HG02970 (cell line): ENCODE results near the gene DNAJA3.
"Not testable (repeated sequence)": the region's sequence is repeated elsewhere in the genome, so short reads cannot be mapped to it uniquely, and the experiment has no call there.

ENCODE experiments used
- ATAC-seq: cut with Tn5 transposase; IDR thresholded peaks from one replicate; pipeline ENCODE4 v1.9.1; 2021; ENCODE audit warnings: mild to moderate bottlenecking, moderate library complexity, moderate number of reproducible peaks; ENCODE audit not compliant: unreplicated experiment, low FRiP score

Gene DNAJA3

GRCh38 chr16:4386951-4387565 lies 38.6 kb upstream of the DNAJA3 start:
- no peak for ATAC-seq

DNA sequence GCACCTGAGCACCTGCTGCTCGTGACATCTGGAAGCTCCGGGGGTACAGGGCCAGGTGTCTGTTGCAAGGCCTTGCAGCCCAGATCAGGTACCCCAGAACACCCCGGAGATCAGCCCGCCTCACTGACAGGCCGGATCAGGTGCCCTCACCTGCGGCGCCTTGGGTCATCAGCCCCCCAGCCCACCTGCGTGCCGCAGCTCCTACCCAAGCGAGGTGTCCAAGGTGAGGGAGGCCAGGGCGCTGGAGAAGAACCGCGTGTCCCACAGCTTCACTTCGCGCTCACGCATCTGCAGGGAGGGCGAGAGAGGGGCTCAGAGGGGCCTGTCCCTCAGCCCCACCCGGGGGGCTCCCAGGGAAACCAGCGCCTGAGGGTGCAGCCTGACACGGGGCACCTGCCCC lies 37.9 kb upstream of the DNAJA3 start:
- ATAC-seq: no peak

- no peak for ATAC-seq
Observed at GRCh38 chr16:4388271-4389021, 37.2 kb upstream of the DNAJA3 start.

GRCh38 chr16:4389051-4389955 lies 36.4 kb upstream of the DNAJA3 start:
- no peak for ATAC-seq

DNA sequence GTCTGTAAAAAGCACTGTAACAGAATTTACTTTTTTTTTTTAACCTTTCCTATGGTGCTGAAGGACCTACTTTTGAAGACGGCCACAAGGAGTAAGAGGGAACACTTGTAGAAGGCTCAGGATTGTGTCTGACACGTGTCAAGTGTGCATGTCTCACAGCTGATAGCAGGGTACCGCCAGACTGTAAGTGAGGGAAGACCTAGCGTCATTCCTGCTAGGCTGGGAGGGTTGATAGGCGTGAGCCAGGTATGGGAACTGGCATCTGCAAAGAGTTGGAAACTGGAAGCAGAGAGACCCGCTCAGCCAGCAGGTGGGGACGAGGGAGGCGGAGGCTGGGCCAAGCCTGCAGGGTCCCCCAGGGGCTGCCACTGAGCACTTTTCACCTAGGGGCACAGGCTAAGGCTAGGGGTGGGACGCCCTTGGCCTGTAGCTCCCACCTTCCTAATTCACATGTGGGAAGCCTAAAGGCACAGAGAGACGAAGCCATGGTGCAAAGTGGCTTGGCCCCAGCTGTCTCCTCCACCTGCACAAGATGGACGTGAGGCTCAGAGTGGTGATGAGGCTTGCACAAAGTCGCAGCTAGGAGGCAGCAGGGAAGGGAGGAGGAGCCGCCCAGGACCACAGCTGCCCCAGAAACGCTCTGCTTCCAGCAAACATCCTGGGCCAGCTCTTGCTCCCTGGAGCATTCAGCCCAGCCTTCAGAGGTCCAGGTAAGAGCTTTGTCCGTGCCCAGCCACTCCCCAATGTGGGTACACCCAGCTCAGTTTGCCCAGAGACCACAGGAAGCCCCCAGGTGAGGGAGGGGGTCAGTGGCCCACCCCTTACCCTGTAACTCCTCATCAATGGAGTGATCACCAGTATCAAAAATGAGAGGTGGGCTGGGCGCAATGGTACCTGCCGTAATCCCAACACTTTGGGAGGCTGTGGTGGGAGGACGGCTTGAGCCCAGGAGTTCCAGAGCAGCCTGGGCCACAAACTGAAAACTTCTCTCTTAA lies 35.1 kb upstream of the DNAJA3 start:
- ATAC-seq: no peak

DNA sequence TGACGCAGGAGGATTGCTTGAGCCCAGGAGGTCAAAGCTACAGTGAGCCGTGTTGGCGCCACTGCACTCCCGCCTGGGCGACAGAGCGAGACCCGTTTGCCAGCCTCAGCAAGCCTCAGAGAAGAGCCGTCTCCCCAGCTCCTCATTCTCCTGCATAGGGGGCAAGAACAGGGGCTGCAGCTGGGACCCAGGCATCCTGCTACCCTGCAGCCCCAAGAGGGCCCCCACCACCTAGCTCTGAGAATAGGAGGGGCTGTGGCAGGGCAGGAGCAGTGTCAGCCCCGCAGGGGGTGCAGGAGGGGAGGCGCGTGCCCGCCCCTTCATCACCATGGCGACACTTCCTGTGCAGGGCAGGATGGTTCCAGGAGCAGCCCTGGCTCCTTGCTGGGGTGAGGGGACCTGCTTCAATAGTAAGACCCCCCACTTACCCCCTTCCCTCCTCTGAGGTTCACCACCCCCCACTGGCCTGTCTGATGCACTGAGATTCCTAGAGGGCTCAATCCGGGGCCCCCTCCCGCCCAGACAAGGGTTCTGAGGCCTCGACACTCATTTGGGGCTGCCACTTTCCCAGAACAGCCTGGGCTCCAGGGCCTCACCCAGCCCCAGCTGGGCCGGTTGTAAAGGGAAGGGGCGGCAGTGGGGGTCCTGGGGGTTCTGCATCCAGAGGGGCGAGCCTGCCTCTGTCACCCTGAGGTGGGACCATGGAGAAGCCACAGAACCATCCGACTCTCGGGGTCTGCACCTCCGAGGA lies 33.9 kb upstream of the DNAJA3 start:
- no peak for ATAC-seq

GRCh38 chr16:4392382-4393239 lies 33.1 kb upstream of the DNAJA3 start:
- no peak for ATAC-seq

DNA sequence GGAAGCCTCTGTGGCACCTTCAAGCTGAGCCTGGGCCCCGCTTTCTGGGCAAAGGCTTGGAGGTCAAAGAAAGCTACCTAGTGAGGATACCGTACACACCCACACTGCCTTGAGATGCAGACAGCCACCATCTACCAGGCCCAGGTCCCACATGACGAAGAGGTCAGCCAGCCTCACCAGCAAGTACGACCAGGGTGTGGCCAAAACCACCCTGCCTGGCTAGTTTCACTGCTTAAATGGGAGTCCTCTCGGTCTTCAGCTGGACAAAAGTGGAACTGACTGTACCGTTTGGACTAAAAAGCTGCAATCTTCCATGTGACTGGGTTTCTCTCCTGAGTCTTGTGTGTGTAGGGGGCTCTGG lies 32.4 kb upstream of the DNAJA3 start:
- no peak for ATAC-seq

DNA sequence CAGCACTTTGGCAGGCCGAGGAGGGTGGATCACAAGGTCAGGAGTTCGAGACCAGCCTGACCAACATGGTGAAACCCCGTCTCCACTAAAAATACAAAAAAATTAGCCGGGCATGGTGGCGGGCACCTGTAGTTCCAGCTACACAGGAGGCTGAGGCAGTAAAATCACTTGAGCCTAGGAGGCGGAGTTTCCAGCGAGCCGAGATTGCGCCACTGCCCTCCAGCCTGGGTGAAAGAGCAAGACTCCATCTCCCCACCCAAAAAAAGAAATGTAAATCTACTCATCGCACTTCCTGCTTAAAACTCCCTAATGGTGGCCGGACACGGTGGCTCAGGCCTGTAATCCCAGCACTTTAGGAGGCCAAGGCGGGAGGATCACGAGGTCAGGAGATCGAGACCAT lies 31.8 kb upstream of the DNAJA3 start:
- ATAC-seq: not testable (repeated sequence)

DNA sequence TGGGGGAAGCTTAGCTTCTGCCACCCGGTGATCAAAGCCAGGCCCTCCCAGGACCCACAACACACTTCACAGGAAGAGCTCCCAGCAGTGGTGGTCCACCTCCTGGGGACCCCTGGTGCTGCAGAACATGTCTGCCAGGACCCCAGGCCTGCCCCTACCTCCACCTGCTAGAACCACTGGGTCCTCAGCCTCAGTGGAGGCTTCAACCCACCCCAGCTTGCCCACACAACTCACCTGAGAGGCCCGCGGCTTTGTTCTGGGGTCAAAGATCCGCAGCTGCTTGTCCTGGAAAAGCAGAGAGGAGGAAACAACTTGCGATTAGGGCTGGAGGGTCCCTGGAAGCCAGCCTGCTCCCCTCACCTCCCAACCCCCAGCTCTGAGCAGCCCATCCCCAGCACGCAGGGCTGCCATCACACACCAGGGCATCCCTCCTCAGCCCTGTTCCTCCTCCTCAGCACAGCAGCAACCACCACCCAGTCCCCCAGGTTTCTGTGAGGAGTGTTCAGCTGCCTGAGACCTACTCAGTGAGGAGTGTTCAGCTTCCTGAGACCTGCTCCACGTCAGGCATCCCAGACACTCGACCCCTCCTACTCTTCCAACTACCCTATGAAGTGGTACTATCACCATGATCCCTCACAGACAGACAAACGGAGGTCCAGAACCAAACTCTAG lies 30.5 kb upstream of the DNAJA3 start:
- no peak for ATAC-seq

GRCh38 chr16:4399001-4399730 lies 26.5 kb upstream of the DNAJA3 start:
- no peak for ATAC-seq

DNA sequence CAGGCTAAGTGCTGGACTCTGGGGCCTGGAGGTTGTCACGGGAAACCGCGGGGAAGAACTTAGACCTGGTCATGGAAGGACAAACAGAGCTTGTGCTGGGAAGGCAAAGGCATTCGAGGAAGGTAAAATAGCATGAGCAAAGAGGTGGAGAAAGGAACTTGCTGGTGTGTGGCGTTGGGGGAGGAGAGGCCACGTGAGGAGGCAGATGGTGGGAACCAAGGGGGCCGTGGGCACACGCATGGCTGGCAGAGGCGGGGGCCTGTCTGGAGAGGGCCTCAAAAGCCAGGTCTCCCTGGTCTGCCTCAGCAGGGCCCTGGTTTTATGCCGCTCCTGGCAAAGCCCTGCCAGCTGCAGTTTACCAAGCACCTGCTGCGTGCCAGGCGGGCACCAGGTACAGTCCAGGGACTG lies 24.6 kb upstream of the DNAJA3 start:
- ATAC-seq: no peak

GRCh38 chr16:4401510-4401909 lies 24.2 kb upstream of the DNAJA3 start:
- no peak for ATAC-seq

- ATAC-seq: no peak
Observed at GRCh38 chr16:4402439-4403132, 23.1 kb upstream of the DNAJA3 start.

- ATAC-seq: no peak
Observed at GRCh38 chr16:4403133-4403949, 22.3 kb upstream of the DNAJA3 start.
